ENCODE measurements around the gene FBXO9. TPM values are rescaled to one million over a fixed set of nuclear protein-coding genes. Genes with fewer than 3 reads are reported as not detected.

The FBXO9 gene
- total RNA-seq, 1 experiment from 2014 or later, result 68.4 TPM

- no peak overlapping the region for H2AFZ ChIP-seq (ENCODE audit: low read length)
- H3K9me3 ChIP-seq (ENCODE audit: control insufficient read depth, low read depth, low read length), result no peaks in the 10 kb centered on the region
- no peaks in the 10 kb centered on the region for H3K4me1 ChIP-seq (ENCODE audit: insufficient read depth, low read length)
- H2BK20ac ChIP-seq (ENCODE audit: low read depth, low read length, poor library complexity, severe bottlenecking), result no peak overlapping the region
- H3K23me2 ChIP-seq (ENCODE audit: insufficient read length, low read depth, low read length, poor library complexity, severe bottlenecking), result no peaks in the 10 kb centered on the region
- Mint-ChIP-seq H3K4me1 (0 out of 4 replicates have a peak, but pooled peaks cover 0 to 4% of the 10 kb centered on the region in 2 experiments), H3K9me3 (no peaks in the 10 kb centered on the region), H3K4me3 (no peak overlapping the region), H3K36me3 (ENCODE audit: insufficient read depth in 1 of 3, low read depth in 3 of 3) (peaks cover 0 to 30% (median 4%) of the 10 kb centered on the region in 3 experiments; a peak in 4 of 7 replicates), H3K27me3 (ENCODE audit: low read depth) (no peaks in the 10 kb centered on the region), H3K27ac (no peak overlapping the region)
- no peak overlapping the region for H2BK15ac ChIP-seq (ENCODE audit: low read depth, low read length)
- no peaks in the 10 kb centered on the region for H3K79me1 ChIP-seq (ENCODE audit: insufficient read depth, low read depth, low read length, poor library complexity, severe bottlenecking)
- no peak overlapping the region for H3K56ac ChIP-seq (ENCODE audit: insufficient read length, low read depth, low read length)
- no peak overlapping the region for H3K9ac ChIP-seq (ENCODE audit: extremely low read depth, insufficient read length, low read length)
- H3K4ac ChIP-seq (ENCODE audit: low read depth, low read length), result no peak overlapping the region
- no peak for DNase-seq
- no peak overlapping the region for H3K27ac ChIP-seq (ENCODE audit: insufficient read length, low read depth, low read length)
- H3K18ac ChIP-seq (ENCODE audit: insufficient read length, low read depth, low read length), result no peak overlapping the region
- H3K23ac ChIP-seq (ENCODE audit: insufficient read length, low read depth, low read length), result no peak overlapping the region
- TF ChIP-seq CTCF (conservative IDR thresholded peaks at IDR 0.05), result no peak
- H2BK12ac ChIP-seq (ENCODE audit: insufficient read length, low read depth, low read length), result no peak overlapping the region
- WGBS (ENCODE audit: extremely low coverage, insufficient read length, low lambda C conversion rate), result no CpG with 5 or more reads among the region's 1 CpG
- no peak overlapping the region for H2BK120ac ChIP-seq (ENCODE audit: low read depth, low read length, poor library complexity, severe bottlenecking)
- H4K5ac ChIP-seq (ENCODE audit: insufficient read length, low read depth, low read length), result no peak overlapping the region
- no peak overlapping the region for H2BK5ac ChIP-seq (ENCODE audit: insufficient read length, low read length)
- no peak overlapping the region for H3T11ph ChIP-seq (ENCODE audit: low read length)
- H4K20me1 ChIP-seq (ENCODE audit: control insufficient read depth, insufficient read depth, insufficient read length), result no peaks in the 10 kb centered on the region
- no peak overlapping the region for H3K4me2 ChIP-seq (ENCODE audit: insufficient read depth, insufficient read length, low read length)
- H4K8ac ChIP-seq (replicated peaks; ENCODE audit: insufficient read length, low read depth, low read length), result no peak overlapping the region
- H3K79me2 ChIP-seq (ENCODE audit: insufficient read depth, low read length), result no peaks in the 10 kb centered on the region
- H3K27me3 ChIP-seq (ENCODE audit: insufficient read depth, low read length), result no peaks in the 10 kb centered on the region
- H2AK5ac ChIP-seq (ENCODE audit: insufficient read length, low read length), result no peak overlapping the region
- no peak overlapping the region for H4K91ac ChIP-seq (ENCODE audit: insufficient read length, low read depth, low read length)
- no peak overlapping the region for H3K14ac ChIP-seq (ENCODE audit: insufficient read depth, low read length)
These were observed 36.7 kb upstream of the FBXO9 start for GRCh38 chr6:53028467-53028866.
